Measurements from ENCODE around the gene JAZF1.

JAZF1 gene

DNA sequence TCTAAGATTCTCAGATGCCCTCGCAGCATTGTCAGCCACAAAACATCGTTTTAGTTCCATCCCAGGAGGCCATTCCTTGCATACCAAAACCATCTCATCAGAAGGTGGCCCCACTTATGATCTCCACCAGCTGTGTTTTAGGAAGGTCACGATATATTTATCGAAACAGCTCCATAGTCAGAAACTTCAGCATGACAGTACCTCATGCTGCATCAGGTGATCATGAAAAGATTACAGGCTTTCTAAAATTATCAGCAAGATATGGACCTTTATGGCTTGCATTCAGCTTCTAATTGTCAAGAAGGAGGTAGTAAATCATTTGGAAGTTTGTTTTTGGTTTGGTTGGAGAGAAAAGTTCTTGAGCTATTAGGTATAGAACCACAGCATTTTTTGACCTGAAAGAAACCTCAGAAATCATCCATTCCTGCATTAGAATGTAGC, 20.0 kb downstream of the JAZF1 start:
- Histone ChIP-seq H3K27ac (replicated peaks) (no peak overlapping the region), H3K27me3 (ENCODE audit: insufficient read depth, poor library complexity, severe bottlenecking) (no peaks in the 10 kb centered on the region), H3K4me3 (replicated peaks; ENCODE audit: insufficient read depth, low read length) (no peak overlapping the region)
- TF ChIP-seq POLR2AphosphoS5 (IDR thresholded peaks at IDR 0.05; ENCODE audit: low read depth) (no peak), CTCF (IDR thresholded peaks at IDR 0.05; ENCODE audit: insufficient read depth, low read length) (no peak), SPI1 (IDR thresholded peaks at IDR 0.05; ENCODE audit: borderline replicate concordance, low read depth) (no peak), GABPA (IDR thresholded peaks at IDR 0.05; ENCODE audit: low read depth) (no peak), REST (IDR thresholded peaks at IDR 0.05; ENCODE audit: insufficient replicate concordance, low read depth) (no peak)
- DNase-seq (ENCODE audit: low read depth in 1 of 2, low spot score in 1 of 2) = no peak

- H3K4me3 ChIP-seq (replicated peaks; ENCODE audit: insufficient read depth, low read length) = no peak overlapping the region
- H3K27ac ChIP-seq (replicated peaks) = no peak overlapping the region
- DNase-seq (ENCODE audit: low read depth in 1 of 2, low spot score in 1 of 2) = peak in 1 of 2 experiments; percentile 38
- H3K27me3 ChIP-seq (ENCODE audit: insufficient read depth, poor library complexity, severe bottlenecking) = no peaks in the 10 kb centered on the region
- no peak for TF ChIP-seq POLR2AphosphoS5 (IDR thresholded peaks at IDR 0.05; ENCODE audit: low read depth)
- no peak for TF ChIP-seq CTCF (IDR thresholded peaks at IDR 0.05; ENCODE audit: insufficient read depth, low read length)
- no peak for TF ChIP-seq REST (IDR thresholded peaks at IDR 0.05; ENCODE audit: insufficient replicate concordance, low read depth)
- no peak for TF ChIP-seq GABPA (IDR thresholded peaks at IDR 0.05; ENCODE audit: low read depth)
- no peak for TF ChIP-seq SPI1 (IDR thresholded peaks at IDR 0.05; ENCODE audit: borderline replicate concordance, low read depth)
Observed at GRCh38 chr7:28157831-28158416, 22.7 kb downstream of the JAZF1 start.

DNA sequence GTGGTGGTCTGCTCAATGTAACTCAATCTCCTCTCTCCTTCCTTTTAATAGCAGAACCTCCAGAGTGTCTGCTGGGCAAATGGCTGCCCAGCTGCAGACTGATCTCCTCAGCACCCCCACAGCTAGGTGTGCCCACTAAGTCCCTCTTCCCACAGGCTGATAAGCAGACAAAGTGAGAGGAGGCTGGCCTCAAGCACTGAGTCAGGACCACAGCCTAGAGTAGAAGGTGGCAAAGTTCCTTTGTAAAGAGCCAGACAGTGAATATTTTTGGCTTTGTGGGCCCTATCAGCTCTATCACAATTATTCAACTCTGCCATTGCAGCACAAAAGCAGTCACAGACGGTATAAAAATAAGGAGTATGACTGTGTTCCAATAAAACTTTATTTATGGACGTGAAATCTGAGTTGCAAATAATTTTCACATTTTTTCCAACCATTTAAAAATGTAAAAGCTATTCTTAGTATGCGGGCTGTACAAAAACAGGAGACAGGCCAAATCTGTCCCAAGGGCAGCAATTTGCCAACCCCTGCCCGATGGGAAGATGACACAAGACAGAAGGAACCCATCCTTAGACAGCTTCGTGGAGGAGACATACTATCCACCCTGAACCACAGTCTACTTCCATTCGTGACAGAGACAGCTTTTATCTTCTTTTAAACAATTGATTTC, 23.4 kb downstream of the JAZF1 start:
- Histone ChIP-seq H3K27me3 (ENCODE audit: insufficient read depth, poor library complexity, severe bottlenecking) (no peaks in the 10 kb centered on the region), H3K4me3 (replicated peaks; ENCODE audit: insufficient read depth, low read length) (no peak overlapping the region), H3K27ac (replicated peaks) (no peak overlapping the region)
- TF ChIP-seq SPI1 (IDR thresholded peaks at IDR 0.05; ENCODE audit: borderline replicate concordance, low read depth) (no peak), POLR2AphosphoS5 (IDR thresholded peaks at IDR 0.05; ENCODE audit: low read depth) (no peak), CTCF (IDR thresholded peaks at IDR 0.05; ENCODE audit: insufficient read depth, low read length) (no peak), GABPA (IDR thresholded peaks at IDR 0.05; ENCODE audit: low read depth) (no peak), REST (IDR thresholded peaks at IDR 0.05; ENCODE audit: insufficient replicate concordance, low read depth) (no peak)
- no peak for DNase-seq (ENCODE audit: low read depth in 1 of 2, low spot score in 1 of 2)

Measured in HL-60 (cell line).